ENCODE measurements around the gene PPP1R16B.
"Not testable (repeated sequence)": the region's sequence is repeated elsewhere in the genome, so short reads cannot be mapped to it uniquely, and the experiment has no call there.

PPP1R16B gene

DNA sequence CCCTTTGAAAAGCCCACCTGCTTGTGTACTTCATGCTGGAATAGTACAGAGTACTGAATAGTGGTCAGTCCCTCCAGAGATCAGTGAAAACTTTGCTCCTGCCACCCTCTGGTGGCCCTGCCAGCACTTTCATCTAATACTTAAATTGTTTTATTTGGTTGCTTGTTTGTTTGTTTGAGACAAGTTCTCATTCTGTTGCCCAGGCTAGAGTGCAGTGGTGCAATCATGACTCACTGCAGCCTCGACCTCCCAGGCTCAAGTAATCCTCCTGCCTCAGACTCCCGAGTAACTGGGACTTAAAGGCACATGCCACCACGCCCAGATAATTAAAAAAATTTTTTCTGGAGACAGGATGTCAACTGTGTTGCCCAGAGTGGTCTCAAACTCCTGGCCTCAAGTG lies 129.8 kb downstream of the PPP1R16B start:
- peak; percentile 44 for DNase-seq (ENCODE audit: low spot score)

GRCh38 chr20:38935967-38936407 lies 130.5 kb downstream of the PPP1R16B start:
- DNase-seq (ENCODE audit: low spot score), result peak; percentile 59

DNA sequence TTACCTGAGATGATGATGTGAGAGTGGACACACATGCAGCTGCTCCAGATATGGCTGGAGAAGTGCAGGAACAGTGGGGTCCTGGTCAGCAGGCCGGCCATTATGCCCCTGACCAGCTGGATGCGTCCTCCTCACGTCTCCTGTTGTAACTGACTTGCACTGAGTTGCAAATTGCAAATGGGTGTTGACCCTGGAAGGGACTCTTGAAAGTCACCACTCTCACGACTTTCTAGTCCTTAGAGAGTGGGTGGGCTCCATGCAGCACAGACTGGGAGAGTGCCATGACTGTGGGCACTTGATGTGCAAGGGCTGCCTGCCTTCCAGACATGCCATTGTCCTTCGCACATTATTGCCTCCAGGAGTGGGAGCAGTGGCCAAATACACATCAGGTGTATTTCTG lies 131.5 kb downstream of the PPP1R16B start:
- DNase-seq (ENCODE audit: low spot score), result no peak

GRCh38 chr20:38937978-38938473 lies 132.5 kb downstream of the PPP1R16B start:
- DNase-seq (ENCODE audit: low spot score), result no peak

DNA sequence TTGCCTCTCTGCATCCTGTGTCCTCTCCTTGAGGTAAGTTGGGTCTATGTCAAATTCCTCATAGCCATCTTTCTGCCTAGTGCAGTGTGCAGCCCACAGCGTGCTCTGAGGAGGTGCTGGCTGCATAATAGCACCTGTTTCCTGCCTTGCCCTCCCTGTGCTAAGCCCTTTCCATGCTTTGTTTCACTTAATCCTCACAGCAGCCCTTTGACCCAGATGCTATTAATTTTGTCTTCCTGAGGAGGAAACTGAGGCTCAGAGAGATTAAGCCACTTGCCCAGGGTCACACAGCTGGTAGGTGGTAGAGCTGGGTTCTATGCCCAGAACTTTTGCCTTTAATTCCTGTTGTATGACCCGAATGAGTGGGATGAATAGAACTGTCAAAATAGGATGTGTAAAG lies 134.2 kb downstream of the PPP1R16B start:
- no peak for DNase-seq (ENCODE audit: low spot score)

GRCh38 chr20:38940644-38941043 lies 135.1 kb downstream of the PPP1R16B start:
- DNase-seq (ENCODE audit: low spot score), result no peak

DNA sequence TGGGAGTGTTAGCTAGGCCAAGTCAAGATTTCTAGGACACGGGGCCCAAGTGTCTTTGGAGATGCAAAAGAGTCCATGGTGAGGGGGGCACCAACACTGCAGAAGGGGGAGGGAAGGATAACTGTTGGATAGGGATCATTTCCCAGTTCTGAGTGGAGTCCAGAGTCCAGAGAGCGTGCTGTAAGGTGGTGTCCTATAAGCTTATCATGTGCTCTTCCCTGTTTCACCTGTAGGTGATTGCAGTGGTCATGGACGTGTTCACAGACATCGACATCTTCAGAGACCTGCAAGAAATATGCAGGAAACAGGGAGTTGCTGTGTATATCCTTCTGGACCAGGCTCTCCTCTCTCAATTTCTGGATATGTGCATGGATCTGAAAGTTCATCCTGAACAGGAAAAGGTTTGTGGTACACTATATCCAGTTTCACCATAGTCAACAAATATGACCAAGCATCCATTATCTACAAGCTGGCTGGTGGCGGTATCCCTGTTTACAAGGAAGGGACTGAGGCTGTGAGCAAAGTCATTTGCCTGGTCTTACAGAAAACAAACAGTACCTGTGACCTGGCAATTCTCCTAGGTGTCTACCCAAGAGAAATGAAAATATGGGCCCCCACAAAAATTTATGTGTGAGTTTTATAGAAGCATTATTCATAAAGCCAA lies 136.4 kb downstream of the PPP1R16B start:
- DNase-seq (ENCODE audit: low spot score), result no peak

- DNase-seq (ENCODE audit: low spot score), result no peak
Observed at GRCh38 chr20:38945012-38945411, 139.5 kb downstream of the PPP1R16B start.

GRCh38 chr20:38946836-38947235 lies 141.3 kb downstream of the PPP1R16B start:
- no peak for DNase-seq (ENCODE audit: low spot score)

GRCh38 chr20:38947931-38948362 lies 142.4 kb downstream of the PPP1R16B start:
- DNase-seq (ENCODE audit: low spot score), result no peak

GRCh38 chr20:38950254-38950653 lies 144.8 kb downstream of the PPP1R16B start:
- no peak for DNase-seq (ENCODE audit: low spot score)

GRCh38 chr20:38951611-38952010 lies 146.1 kb downstream of the PPP1R16B start:
- no peak for DNase-seq (ENCODE audit: low spot score)

DNA sequence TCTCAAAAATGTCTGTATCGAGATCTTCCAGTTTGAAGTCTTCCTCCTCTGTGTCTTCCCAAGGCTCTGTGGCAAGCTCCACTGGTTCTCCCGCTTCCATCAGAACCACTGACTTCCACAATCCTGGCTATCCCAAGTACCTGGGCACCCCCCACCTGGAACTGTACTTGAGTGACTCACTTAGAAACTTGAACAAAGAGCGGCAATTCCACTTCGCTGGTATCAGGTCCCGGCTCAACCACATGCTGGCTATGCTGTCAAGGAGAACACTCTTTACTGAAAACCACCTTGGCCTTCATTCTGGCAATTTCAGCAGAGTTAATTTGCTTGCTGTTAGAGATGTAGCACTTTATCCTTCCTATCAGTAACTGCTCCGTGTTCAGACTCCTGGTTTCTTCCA lies 146.7 kb downstream of the PPP1R16B start:
- DNase-seq (ENCODE audit: low spot score), result no peak

DNA sequence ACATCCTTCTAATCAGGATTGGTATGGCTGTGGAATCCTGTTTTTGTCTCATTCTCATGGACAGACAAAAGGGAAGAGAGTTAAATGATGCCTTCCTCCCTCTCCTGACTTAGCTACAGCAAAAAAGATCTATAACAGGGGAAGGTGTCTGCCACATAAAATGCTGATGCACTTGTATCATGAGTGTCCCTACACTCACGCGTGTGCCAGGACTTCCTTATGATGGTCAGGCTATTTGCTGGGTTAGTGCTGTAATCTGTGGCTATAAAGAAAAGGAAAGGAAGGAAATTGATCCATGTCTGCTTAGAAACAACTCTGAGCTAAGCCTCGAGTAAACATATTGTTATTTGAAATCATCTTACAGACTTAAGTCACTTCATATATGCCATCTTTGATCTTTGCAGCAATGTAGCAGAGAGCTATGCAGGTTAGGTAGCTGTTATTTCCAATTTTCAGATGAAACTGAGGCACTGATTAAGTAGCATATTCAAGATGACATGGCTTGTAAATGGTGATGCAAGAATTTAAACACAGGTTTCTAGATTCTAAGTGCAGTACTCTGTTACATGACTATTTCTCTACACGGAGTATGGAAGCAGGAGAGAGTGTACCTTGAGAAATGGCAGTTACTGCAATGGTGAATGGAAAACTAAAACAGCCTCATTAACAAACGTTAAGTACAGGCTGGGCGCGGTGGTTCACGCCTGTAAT lies 148.3 kb downstream of the PPP1R16B start:
- no peak for DNase-seq (ENCODE audit: low spot score)

GRCh38 chr20:38957235-38957876 lies 151.9 kb downstream of the PPP1R16B start:
- DNase-seq (ENCODE audit: low spot score), result no peak

DNA sequence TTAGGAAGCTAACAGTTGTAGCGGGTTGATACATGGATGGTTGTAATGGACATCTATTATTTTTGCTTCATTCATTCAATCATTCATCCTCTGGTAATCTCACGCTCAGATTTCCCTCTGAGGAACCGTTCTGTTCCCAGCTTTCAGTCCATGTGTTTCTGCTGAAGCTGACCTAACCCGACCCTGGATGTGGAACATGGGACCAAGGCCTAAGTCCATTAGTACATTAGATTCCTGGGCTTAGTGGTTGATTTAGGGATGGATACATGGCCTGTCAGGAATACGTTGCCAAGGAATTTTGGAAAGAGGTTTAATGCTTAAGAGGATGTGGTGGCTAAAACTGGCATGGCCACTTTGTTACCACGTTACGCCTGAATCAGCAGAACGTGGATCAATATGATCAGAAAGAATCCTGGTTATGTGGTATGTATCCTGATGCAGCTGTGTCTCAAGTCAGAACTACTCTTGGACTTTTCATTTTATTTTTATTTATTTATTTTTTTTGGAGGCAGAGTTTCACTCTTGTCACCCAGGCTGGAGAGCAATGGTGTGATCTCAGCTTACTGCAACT lies 152.5 kb downstream of the PPP1R16B start:
- no peak for DNase-seq (ENCODE audit: low spot score)

GRCh38 chr20:38960187-38960687 lies 154.7 kb downstream of the PPP1R16B start:
- DNase-seq (ENCODE audit: low spot score), result not testable (repeated sequence)

GRCh38 chr20:38961530-38962043 lies 156.1 kb downstream of the PPP1R16B start:
- DNase-seq (ENCODE audit: low spot score), result no peak

DNA sequence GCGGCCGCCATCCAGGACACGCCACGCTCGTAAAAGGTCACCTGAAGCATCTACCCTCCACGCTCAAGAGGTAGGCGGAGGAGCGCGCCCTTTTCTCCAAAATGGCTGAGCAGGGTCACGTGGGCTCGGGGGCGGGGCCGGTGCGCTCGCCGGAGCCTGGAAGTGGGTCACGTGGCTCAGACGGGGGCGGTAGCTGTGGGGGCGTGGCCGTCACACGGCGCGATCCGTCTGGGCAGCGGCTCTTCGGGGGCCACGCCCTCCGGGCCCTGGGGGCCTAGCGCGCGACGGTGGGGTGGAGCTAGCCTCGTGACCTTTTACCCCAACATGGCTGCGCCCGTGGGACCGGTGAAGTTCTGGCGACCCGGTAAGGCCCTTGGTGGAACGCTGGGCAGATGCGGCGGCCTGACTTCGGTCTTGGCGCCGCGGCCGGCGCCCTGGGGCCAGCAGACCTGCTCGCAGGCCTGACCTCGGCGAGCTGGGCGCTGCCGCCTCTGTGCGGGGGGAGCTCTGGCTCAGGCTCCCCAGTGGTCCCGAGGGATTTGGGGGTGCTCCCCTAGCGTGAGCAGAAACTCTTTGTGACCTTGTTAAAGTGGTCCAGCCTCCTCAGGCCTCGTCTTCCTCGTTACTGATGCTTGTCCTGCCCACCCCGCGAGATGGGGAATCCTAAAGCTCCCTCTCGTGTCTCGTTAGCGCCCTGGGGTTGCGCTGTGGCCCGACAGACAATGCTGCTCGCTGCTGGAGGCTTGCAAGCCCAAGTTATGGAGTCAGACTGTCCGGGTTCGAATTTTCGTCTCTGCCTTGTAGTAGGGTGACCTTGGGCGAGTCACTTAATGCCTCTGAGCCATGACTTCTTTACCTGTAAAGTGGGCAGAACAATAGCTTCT lies 156.8 kb downstream of the PPP1R16B start, which contains the start of gene DHX35:
TSS of gene DHX35 (plus strand) at position 301 of the 884 bp plus-strand sequence. CDS start at position 325, 24 bp downstream.
- peak; percentile 97 for DNase-seq (ENCODE audit: low spot score)

DNA sequence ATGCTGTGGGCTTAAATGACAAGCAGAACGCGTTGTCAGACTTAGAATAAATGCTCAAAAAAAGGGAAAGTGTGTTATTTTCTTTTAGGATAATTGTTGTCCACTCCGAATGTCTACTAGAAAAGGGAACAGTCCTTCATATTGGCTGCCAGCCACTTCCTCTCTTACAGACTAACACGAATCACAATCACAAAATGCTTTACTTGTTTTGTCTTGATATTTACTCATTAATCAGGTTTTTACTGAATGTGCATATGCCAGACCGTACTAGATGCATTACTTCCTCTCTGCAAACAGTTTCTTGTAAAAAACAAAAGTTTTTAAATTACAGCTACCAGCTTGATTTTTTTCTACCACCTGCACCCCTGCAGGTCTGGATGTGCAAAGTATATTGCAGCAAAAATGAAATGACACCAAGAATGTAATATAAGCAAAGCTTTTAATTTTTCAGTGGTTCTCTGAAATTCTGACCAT lies 157.5 kb downstream of the PPP1R16B start:
- DNase-seq (ENCODE audit: low spot score), result no peak

GRCh38 chr20:38963745-38964144 lies 158.2 kb downstream of the PPP1R16B start:
- DNase-seq (ENCODE audit: low spot score), result no peak
